Activated naive CD4-positive, alpha-beta T cell treated with Interleukin-2 at 50 U/mL for 16 hours (primary cell): ENCODE measurements around the gene ARNT2.
"Not testable (repeated sequence)": the region's sequence is repeated elsewhere in the genome, so short reads cannot be mapped to it uniquely, and the experiment has no call there.

ENCODE experiments used
- DNase-seq: peaks from one replicate; pipeline ENCODE4 v3.0.0-alpha.2; 2020

Gene ARNT2

DNA sequence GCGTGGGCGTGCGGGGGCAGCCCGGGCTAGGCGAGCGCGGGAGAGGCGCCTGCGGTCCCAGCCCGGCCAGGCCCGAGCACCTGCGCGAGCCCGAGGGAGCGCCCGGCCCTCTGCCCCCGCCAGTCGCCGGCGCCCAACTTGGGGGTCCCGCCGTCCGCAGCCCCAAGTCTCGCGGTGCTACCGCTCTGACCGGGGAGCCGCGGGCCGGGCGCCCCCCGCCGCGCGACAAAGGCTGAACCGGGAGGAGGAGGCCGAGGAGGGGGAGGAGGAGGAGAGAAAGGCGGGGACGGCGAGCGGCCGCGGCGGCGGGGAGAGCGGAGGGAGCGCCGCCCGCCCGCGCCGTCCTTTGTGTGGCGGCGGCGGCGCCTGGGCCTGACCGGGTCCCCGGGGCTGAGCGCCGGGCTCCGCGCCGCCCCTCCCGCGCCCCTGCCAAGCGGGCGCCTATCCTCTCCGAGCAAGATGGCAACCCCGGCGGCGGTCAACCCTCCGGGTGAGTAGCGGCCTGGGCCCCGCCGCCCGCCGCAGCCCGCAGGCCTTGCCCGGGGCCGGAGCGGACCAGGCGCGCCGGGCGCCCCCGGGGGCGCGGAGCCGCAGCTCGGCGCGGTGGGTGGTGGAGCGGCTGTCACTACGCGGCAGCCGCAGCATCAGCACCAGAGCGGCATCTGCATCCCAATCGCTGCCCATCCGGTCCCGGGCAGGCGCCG lies at the start of gene ARNT2:
Gene ARNT2, plus strand, starts transcription at position 326 of the 704 bp plus-strand sequence. Its CDS starts 134 bp downstream, at position 460.
- no peak for DNase-seq

DNA sequence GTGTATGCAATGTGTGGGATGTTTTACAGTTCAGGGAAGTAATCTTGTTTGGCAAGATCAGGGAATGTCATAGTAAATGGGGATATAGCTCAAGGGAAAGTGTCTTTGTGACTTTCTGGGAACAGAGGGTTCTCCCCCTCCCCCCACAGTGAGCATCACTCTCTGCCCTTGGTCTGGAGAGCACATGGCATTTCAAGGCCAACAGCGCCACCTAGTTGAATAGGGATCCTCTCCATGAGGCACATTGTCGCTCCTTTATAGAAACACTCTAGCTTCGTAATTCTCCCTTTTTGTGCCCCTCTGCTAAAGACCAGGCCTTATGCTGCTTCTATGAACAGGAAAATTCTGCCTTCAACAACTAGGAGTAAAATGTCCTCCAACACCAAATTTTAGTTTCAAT lies 37.1 kb upstream of the ARNT2 start:
- no peak for DNase-seq

DNA sequence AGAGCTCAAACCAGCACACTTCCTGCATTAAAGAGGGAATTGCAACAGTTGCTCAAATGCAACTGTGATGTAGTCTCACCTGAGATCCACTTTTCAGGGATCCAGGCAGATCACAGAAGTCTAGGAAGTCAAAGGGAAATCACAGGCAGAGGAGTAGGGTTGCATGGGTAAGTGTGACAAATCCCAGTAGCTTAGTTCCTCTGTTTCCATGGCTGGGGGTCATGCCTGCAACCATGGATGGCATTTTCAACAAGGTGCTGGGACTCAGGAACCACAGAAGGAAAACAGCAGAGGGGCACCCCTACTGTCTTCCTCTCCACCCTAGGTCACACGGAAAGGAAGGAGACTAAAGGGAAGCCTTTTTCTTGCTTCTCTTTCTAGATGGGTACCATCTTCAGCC lies 36.5 kb upstream of the ARNT2 start:
- DNase-seq, result no peak

DNA sequence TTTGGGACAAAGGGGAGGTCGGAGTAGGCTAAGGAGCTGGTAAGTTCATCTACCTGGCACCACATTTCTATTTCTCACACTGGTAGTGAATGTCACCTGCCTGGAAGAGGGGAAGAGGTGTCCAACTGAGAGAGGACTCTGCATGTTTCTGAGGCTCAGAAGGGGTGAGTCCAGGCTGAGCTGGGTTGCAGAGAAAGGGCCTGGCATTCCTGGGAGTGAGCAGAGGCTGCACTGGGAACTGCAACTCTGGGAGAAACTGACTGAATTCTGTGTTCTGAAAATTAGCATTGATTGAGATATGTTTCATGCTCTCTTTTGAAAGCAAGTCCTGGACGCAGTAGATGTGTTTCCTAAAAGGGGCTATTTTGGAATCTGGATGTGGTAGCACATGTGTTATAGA lies 32.3 kb upstream of the ARNT2 start:
- no peak for DNase-seq

DNA sequence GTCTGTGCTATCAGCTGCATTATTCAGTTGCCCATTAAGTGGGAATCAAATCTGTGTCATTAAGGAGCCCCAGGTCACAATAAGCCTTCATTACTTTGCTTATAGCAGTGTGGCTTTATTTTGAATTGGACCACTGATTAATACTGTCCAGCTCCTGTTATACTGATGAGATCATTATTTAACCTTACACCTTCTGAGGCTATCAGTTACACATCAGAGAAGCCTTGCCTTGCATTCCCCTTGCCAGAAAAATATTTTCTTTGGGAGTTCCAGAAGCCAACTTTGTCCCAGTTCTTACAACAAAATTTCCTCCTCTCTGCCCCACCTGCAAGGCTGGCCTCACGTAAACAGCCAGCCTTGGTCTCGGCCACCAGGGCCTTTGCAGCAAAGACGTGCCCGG lies 29.7 kb upstream of the ARNT2 start:
- no peak for DNase-seq

DNA sequence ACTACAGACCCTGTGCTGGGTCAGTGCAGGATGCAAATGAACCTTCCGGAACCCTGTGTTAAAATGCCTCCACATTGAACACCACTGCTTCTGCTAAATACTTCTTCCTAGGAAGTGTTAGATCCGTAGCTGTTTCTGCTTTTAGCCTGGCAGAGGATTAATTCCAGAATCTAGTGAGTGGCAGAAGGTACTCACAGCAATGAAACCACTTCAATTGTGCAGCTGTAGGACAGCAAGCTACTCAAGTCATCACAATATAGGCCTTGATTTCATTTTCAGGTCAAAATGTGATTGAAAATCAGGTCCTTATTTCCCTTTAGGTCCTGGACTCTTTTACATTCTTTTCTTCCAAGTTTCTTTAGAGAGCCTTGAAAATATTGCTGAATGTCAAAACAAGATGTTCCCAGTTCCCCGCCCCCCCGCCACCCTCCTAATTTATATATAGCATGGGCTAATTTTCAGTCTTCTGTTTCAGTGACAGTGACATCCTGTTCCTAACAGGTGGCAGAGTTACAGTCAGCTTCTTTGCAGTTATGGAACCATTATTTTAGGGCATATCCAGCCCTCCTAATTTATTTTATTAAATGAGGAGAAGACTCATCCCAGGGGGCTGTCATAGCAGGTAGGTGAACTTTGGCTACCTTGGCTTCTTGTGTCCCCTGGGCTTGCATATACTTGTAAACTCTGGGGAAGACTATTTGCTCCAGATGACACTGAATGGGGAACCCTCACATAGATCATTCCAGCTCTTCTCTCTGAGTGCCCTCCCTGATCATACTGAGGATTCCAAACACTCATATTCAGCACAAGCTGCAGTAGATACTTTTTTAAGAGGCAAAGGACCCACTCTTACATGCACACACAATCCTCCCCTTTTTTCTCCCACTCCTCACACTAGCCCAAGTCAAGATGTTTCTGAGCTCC lies 28.0 kb upstream of the ARNT2 start:
- no peak for DNase-seq

DNA sequence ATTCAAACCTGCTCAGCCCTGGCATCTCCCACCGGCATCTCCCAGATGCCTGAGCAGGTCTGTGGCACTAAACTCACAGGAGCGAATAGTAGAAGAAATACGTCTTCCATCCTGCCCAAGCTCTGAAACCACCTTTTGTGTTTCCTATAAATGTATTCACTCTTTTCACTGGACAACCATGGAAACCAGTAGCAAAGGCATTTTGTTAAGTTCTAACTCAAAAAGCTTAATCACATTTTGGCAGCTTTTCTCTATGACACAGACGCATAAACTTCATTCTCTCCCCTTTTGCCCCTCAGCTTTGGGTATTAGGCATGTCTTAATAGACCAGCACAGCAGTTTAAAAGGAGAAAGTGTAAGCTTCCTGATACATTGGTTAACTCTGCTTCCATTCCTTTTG lies 24.5 kb upstream of the ARNT2 start:
- no peak for DNase-seq

DNA sequence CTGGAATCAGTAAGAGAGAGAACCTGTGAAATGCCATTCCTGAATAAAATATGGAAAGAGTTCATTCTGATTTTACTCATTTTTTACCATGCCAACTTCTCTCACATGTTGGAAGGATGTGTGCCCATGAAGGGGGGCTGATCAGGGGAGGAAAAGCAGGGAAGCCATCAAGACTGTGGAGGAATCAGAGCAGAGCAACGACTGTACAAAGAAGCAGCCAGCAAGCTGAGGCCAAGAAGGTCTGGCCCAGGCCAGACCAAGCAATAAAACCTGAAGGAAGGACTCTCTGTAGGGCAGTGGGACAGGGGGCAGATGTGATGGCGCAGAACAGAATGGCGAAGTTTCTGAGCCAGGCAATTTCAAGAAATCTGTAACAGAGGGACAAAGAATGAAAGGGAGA lies 24.0 kb upstream of the ARNT2 start:
- no peak for DNase-seq

DNA sequence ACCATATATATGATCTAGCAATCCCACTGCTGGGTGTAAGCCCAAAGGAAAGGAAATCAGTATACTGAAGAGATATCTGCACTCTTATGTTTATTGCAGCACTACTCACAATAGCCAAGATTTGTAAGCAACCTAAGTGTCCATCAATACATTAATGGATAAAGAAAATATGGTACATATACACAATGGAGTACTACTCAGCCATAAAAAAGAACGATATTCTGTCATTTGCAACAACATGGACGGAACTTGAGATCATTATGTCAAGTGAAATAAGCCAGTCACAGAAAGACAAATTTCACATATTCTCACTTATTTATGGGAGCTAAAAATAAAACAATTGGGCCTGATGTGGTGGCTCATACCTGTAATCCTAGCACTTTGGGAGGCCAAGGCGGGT lies 21.9 kb upstream of the ARNT2 start:
- DNase-seq, result no peak

DNA sequence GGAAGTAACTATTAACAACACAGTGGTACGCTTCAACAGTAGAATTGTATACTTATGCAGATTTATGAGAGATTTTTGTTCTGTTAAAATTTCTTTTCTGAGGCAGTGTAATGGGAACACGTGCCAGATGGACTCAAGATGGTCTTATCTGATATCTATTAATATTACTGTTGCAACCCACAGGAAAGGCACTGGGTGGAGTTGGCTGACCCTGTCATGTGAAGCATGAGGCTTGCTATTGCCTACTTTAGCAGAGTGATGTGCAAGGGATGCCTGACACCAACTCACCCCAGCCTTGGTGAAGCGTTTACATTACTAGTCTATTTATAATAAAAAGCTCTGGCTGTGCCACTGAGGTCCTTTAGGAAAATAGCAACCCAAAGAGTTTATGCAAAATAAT lies 19.8 kb upstream of the ARNT2 start:
- no peak for DNase-seq

DNA sequence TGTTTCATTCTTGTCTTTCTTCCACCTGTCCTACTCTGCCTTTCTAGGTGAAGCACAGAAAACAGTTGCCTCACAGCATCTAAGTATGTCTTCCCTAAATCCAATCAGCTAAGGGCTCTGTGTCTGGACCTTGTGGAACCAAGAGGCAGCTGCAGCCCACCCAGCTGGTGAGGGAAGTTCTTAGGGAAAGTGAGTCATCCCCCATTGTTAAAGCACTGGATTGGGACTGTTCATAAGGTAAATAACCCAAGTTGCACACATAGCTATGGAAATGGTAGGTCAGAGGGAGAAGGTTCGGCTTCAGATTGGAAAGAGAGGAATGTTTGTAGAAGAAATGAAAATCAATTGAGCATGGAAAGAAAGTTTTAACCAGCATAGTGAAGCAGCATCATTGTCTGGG lies 18.0 kb upstream of the ARNT2 start:
- DNase-seq, result no peak

DNA sequence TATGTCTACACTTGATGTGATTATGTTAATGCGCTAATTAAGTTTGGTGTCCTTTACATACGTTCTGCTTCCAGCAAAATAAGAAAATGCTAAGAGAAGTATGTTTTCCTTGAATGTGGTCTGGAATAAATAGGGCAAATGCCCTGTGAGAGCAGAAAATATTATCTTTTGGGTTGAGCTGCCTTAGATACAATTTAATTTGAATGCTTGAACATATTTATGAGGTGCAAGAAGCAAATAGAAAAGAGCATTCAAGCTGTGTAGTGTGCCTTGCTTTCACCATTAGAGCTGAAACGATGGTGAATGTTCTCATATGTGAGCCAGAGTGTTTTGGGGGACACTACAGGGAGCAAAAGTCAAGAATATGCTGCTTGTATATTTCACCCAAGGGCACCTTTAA lies 15.9 kb upstream of the ARNT2 start:
- no peak for DNase-seq

DNA sequence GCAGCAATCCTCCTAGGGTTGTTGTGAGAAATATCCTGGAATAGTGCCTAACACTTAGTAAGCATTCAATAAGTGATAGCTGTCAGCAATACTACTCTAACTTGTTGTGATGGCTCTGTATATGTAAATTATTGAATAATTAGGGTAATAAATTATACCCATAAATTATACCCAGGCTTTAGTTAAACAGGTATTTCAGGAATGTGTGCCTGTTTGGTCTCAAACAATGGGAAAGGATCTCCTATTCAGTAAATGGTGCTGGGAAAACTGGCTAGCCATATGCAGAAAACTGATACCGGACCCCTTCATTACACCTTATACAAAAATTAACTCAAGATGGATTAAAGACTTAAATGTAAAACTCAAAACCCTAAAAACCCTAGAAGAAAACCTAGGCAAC lies 14.8 kb upstream of the ARNT2 start:
- no peak for DNase-seq

DNA sequence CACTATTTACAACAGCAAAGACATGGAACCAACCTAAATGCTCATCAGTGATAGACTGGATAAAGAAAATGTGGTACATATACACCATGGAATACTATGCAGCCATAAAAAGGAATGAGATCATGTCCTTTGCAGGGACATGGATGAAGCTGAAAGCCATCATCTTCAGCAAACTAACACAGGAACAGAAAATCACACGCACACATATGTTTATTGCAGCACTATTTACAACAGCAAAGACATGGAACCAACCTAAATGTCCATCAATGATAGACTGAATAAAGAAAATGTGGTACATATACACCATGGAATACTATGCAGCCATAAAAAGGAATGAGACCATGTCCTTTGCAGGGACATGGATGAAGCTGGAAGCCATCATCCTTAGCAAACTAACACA lies 13.2 kb upstream of the ARNT2 start:
- DNase-seq, result not testable (repeated sequence)

DNA sequence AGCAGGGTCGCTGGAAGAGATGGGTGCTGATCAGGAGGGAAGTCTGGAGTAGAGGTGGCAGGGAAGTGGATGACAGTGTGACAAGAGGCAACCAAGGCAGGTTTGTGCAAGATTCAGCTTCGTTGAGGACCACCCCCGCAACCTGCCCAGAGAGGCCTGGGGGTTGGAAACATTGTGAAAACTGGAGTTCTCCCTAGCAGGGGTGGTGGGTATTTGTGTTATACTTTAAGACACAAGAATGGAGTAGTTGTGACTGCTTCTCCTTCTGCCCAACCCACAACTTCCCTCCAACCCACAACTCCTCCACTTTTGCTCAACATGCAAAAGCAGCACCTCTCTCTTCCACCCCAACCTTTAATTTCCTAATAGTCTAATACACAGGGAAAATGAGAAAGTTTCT lies 8.6 kb upstream of the ARNT2 start:
- DNase-seq, result no peak

DNA sequence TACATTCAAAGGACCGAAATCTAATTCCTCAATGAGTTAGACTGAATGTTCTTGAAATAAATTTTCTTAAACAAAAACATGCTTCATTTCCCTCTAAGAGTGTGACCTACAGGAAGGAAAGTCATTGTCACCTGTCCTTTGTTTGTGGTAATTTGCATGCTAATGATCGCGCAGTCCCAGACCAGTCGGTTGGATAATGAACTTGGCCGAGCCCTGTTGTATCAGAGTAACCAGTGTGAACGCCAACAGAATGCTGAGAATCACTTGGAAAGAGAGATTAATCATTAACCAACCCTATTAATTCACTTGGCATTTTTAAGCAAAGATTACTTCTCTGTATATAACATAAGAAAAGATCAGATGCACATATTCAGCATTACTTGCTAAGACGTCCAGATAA lies 8.1 kb upstream of the ARNT2 start:
- DNase-seq, result no peak

DNA sequence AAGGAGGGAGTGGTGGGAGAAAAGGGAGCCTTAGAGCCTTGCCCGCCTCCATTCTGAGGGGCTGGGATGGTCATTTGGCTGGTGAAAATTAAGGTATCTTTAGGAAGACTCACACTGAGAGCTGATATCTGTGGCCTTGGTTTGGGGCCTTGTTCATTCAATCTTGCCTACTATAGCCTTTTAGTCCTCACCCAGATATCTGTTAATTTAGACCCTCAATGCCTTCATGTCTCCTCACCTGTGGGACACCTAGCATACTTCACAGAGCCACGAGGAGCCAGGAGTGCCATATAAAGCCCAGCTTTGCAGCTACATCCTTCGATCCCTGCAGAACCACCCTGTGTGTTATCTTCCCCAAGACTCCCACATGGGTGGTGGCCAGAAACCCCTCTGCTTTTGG lies 4.7 kb upstream of the ARNT2 start:
- DNase-seq, result no peak

DNA sequence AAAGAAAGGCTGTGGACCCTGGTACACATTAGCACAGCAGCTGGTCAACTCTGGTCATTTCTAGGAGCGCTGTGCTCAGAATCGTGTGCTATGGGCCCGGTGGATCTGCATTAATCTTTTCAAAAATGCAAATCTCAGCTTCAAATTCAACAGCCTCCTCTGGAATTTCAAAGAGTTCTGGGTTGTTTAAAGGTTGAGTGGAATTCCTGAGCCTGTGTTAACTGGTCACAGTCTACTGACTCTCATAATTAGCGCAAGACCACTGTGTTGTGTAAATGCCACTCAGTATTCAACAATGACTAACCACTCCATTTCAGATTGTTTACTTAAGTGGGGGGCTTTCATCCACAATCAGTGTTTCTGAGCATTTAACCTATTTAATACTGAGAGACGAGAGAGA lies 2.7 kb upstream of the ARNT2 start:
- no peak for DNase-seq

DNA sequence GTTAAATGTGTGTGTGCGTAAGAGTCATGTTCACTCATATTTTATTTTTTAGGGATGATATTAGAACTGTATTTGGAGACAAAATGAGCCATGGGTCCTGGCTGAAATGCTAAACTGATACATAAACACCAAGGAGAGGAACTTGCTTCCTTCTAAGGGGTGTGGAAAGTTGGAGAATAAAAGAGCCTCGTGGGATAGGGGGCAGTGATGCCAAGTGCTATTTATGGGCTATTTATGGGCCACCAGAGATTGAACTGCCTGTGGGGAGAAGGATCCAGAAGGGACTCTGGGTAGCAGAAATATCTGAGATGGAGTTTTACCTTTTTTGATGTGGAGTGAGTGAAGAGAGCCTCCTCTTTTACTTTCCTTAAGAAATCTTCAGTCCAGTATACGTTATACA lies 1.8 kb upstream of the ARNT2 start:
- DNase-seq, result no peak

DNA sequence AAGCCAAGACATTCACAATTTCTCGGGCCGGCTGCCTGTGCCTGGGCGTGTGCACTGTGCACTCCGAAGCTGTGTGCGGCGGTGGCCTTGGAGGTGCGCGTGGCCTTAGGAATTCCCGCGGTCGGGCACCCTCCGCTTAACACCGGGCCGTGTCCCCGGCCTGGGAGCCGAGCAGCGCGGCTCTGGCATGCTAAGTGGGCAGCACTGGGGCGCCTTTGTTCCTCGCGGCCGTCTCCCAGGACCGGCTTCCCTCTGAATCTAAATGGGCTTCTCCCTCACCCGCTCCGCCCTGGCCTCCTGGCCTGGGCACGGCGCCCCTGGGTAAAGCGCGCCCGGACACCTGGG lies 498 bp upstream of the ARNT2 start:
- no peak for DNase-seq

DNA sequence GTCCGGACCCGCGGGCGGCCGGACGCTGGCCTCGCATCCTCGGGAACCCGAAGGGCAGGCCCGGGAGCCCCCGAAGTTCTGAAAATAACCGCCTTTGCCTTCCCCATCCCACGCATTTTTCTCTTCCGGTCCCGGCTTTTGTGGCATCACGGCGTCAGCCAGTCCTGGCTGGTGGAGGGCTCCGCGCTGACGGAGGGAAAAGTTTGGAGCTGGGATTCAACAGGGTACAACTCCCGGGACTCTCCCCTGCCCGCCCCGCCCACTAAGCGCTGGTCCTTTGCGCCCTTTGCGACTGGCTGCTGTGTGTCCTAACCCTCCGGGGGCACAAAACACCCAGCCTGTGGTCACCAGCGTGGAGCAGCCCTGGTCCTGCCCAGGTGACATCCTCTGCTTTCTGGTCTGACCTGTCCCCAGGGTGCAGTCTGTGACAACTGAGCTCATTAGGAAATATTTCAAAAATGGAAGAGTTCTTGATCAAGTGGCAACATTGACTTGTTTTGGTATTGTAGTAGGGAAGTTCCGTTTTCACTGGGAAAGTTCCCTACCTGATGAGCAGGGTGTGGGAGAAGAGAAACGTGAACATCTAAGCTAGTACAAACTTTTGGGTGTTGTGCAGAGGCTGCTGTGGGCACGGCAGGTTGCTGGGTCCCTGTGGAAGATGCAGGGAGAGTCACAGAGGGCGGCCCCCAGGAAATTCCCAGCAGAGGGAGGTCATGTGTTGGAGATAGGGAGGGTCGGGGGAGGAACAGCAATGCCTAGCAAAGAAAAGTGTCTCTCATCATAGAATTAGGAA lies 775 bp downstream of the ARNT2 start:
- no peak for DNase-seq

DNA sequence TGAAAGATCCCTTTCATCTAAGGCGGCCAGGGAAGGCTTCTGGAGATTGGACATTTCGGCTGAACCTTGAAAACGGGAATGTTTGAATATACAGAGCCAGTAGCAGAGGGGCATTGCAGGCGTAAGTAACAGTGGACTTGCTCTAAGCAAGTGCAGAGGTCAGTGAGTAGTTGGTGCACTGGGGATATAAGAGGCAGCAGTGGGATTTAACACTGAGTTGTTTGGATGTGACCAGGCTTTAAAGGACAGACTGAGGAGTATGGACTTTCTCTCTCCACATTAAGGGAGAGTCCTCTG lies 1.3 kb downstream of the ARNT2 start:
- DNase-seq, result no peak

DNA sequence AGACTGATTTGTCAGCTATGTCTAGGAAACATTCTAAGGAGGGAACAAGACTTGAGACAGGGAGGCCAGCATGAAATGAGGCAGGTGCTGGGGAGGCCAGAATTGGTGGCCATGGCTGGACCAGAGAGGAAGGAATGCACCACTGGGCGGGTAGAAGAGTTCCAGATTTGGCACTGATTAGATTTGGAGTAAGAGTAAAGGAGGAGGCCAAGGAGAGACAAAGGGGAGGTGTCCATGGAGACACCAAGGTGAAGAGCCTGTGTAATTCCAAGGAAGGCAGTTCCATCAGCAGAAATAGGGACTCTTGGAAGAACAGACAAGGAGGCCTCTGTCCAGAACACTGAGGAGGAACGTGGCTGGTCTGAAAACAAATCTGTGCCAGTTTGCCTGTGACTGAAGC lies 1.8 kb downstream of the ARNT2 start:
- no peak for DNase-seq

DNA sequence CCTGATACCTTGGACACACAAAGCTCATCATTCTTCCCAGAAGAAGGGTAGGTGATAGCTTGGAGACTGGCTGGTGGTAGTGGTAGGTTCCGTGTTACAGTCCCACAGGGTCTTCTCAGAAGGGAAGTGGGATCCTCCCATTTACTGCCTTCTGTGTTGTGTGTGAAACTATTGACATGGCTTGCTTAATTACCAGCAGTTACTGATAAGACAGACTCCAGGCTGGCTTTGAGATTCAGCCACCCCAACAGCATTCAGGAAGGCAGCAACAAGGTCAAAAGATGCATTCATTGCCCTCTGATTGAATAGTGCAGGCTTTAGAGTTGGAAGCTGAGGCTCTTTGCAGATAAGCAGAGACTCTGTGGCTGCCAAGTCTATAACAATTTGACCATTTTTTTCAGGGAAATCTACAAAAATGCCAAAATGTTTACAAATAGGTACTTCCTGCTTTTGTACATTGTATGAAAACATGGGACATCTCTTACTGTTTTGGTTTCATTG lies 7.7 kb downstream of the ARNT2 start:
- no peak for DNase-seq
